Measurements from ENCODE around the gene MICAL3. TPM values are rescaled to one million over a fixed set of nuclear protein-coding genes. Genes with fewer than 3 reads are reported as not detected.
A peak's percentile ranks its signal among the peaks of the same experiment; 100 is the strongest.
"Not testable (repeated sequence)": the region's sequence is repeated elsewhere in the genome, so short reads cannot be mapped to it uniquely, and the experiment has no call there.

Gene MICAL3, protein sequence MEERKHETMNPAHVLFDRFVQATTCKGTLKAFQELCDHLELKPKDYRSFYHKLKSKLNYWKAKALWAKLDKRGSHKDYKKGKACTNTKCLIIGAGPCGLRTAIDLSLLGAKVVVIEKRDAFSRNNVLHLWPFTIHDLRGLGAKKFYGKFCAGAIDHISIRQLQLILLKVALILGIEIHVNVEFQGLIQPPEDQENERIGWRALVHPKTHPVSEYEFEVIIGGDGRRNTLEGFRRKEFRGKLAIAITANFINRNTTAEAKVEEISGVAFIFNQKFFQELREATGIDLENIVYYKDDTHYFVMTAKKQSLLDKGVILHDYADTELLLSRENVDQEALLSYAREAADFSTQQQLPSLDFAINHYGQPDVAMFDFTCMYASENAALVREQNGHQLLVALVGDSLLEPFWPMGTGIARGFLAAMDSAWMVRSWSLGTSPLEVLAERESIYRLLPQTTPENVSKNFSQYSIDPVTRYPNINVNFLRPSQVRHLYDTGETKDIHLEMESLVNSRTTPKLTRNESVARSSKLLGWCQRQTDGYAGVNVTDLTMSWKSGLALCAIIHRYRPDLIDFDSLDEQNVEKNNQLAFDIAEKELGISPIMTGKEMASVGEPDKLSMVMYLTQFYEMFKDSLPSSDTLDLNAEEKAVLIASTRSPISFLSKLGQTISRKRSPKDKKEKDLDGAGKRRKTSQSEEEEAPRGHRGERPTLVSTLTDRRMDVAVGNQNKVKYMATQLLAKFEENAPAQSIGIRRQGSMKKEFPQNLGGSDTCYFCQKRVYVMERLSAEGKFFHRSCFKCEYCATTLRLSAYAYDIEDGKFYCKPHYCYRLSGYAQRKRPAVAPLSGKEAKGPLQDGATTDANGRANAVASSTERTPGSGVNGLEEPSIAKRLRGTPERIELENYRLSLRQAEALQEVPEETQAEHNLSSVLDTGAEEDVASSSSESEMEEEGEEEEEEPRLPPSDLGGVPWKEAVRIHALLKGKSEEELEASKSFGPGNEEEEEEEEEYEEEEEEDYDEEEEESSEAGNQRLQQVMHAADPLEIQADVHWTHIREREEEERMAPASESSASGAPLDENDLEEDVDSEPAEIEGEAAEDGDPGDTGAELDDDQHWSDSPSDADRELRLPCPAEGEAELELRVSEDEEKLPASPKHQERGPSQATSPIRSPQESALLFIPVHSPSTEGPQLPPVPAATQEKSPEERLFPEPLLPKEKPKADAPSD (N-terminal part only)
- total RNA-seq: 10 to 100 TPM; 30.3 to 31.4 TPM

DNA sequence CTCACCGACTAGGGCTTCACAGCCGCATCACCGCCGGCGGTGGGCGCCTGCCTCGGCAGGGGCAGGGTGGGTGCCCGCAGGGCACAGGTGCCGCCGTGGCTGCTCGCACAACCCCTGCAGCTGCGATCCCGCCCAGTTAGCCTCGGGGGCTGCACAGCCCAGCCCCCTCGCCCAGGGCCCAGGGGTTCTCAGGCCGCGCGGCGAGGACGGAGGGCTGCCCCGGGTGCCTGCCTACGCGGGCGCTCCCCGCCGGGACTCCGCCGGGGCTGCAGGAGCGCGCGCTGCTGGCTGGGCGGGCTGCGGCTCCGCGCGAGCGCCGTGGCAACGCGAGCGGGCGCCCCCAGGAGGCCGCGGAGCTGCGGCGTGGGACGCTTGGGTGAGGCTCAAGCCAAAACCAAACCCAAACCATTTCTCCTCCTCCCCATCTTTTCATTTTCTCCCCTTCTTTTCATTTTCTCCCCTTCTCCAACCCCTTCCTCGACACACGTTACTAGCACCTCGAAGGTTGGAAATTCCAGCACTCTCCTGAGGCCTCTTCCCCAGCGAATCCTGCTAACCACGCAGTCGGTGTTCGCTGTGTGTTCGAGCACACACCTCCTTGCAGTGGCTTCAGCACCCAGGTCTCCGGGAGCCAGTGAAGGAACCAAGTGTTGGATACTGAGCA lies at the start of gene MICAL3:
TSS of gene MICAL3 (minus strand) at position 286 of the 664 bp plus-strand sequence. CDS start 117,749 bp downstream, outside the sequence.
- Mint-ChIP-seq H3K27me3 (peaks cover 64% of the 10 kb centered on the region), H3K36me3 (ENCODE audit: low read depth) (no peaks in the 10 kb centered on the region), H3K9me3 (no peaks in the 10 kb centered on the region), H3K27ac (no peak within 1 kb of the TSS), H3K4me3 (peak within 1 kb of the TSS; percentile 80), H3K4me1 (peaks cover 15% of the 10 kb centered on the region)
- POLR2A ChIA-PET: no interaction called here
- CTCF ChIA-PET: interaction anchor here (0.7 to 4.7 kb wide), 5 partner anchors 53 to 281 kb away, joined by 3 to 29 read pairs (median 3); partner anchors contain the start of gene PEX26
- DNase-seq: peak; percentile 71

DNA sequence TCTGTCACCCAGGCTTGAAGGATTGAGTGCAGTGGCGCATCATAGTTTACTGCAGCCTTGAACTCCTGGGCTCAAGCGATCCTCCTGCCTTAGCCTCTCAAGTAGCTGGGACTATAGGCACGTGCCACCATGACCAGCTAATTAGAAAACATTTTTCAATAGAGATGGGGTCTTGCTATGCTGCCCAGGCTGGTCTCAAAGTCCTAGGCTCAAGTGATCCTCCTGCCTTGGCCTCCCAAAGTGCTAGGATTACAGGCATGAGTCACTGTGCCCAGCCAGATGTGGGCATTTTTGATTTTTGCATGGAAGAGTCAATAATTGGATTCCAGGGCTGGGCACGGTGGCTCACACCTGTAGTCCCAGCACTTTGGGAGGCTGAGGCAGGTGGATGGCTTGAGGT lies 49.6 kb upstream of the MICAL3 start:
- H3K27ac Mint-ChIP-seq; DNase-seq; H3K36me3 Mint-ChIP-seq (ENCODE audit: low read depth); H3K4me3 Mint-ChIP-seq; POLR2A ChIA-PET; H3K9me3 Mint-ChIP-seq; H3K27me3 Mint-ChIP-seq: not testable (repeated sequence)
- peaks cover 20% of the 10 kb centered on the region for H3K4me1 Mint-ChIP-seq
- CTCF ChIA-PET: interaction anchor here (6.1 kb wide), 1 partner anchor 244 kb away, joined by 89 read pairs; no protein-coding TSS in a partner anchor

DNA sequence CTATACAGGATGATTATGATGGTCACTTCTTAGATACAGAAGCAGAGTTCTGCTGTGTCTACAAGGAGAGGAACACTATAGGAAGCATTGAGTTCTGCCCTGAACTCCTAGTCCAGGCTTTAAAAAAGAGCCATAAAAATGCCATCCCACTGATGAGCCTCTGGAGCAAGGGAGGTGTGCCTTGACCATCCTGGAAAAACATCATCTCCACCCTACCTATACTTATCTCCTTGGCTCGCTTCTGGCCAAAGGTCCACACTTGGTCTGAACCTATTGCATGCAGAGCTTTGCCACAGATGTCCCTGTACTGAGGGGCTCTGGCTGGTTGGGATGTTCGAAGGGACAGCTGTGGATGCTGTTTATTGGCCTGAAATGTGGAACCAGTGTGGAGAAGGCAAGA lies 49.1 kb upstream of the MICAL3 start:
- Mint-ChIP-seq H3K36me3 (ENCODE audit: low read depth) (peaks cover under 1% of the 10 kb centered on the region), H3K9me3 (no peaks in the 10 kb centered on the region), H3K27ac (no peak overlapping the region), H3K4me1 (peaks cover 15% of the 10 kb centered on the region), H3K27me3 (peaks cover 12% of the 10 kb centered on the region), H3K4me3 (no peak overlapping the region)
- POLR2A ChIA-PET: interaction anchor here (1.3 kb wide), 1 partner anchor 16 kb away, joined by 3 read pairs; no protein-coding TSS in a partner anchor
- CTCF ChIA-PET: interaction anchor here (2.2 kb wide), 1 partner anchor 288 kb away, joined by 7 read pairs; no protein-coding TSS in a partner anchor
- no peak for DNase-seq

DNA sequence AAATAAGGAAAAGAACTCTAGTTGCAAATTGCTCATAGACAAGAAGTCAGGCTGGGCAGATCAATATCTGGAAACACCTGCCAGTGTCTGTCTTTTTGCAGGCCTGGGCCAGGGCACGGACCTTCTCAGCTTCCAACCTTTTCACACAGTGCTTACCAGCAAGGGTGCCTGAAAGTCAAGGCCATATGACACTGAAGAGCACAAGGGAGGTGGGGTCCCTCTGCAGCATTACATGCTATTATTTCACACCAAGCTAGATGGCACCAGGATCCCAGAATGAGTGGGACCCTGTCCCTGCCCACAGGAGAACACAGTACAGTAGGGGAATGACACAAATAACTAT lies 47.6 kb upstream of the MICAL3 start:
- ChIA-PET CTCF (interaction anchor here (0.7 to 2.2 kb wide), 3 partner anchors 9 to 286 kb away, joined by 3 to 7 read pairs (median 3); no protein-coding TSS in a partner anchor), POLR2A (interaction anchor here (1.1 to 1.3 kb wide), 2 partner anchors 9 to 17 kb away, joined by 3 read pairs; no protein-coding TSS in a partner anchor)
- Mint-ChIP-seq H3K27ac (no peak overlapping the region), H3K36me3 (ENCODE audit: low read depth) (no peaks in the 10 kb centered on the region), H3K27me3 (peaks cover 25% of the 10 kb centered on the region), H3K9me3 (no peaks in the 10 kb centered on the region), H3K4me3 (no peak overlapping the region), H3K4me1 (peaks cover 10% of the 10 kb centered on the region)
- DNase-seq: no peak

DNA sequence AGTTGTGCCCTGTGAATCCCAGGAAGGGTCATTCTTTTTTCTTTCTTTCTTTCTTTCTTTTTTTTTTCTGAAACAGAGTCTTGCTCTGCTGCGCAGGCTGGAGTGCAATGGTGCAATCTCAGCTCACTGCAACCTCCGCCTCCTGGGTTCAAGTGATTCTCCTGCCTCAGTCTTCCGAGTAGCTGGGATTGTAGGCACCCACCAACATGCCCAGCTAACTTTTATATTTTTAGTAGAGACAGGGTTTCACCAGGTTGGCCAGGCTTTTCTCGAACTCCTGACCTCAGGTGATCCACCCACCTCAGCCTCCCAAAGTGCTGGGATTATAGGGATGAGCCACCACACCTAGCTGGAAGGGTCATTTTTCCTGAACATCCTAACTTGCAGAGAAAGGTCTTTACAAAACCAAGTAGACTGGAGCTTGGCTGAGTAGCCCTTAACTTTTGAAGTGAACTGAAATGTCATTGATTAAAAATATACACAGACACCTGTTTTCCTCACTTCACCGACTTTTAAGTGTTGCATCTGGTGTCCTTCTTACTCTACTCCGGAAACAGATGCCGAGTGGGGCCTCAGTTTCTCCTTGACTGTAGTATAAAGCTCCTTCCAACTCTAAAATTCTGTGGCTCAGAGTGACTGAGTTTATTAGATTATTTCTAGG lies 47.1 kb upstream of the MICAL3 start:
- not testable (repeated sequence) for H3K36me3 Mint-ChIP-seq (ENCODE audit: low read depth); H3K27ac Mint-ChIP-seq; H3K9me3 Mint-ChIP-seq; H3K4me3 Mint-ChIP-seq; H3K4me1 Mint-ChIP-seq; DNase-seq
- ChIA-PET CTCF (interaction anchor here (0.7 to 2.2 kb wide), 3 partner anchors 9 to 286 kb away, joined by 3 to 7 read pairs (median 3); no protein-coding TSS in a partner anchor), POLR2A (interaction anchor here (1.1 kb wide), 1 partner anchor 8 kb away, joined by 3 read pairs; no protein-coding TSS in a partner anchor)
- H3K27me3 Mint-ChIP-seq: peaks cover 29% of the 10 kb centered on the region

DNA sequence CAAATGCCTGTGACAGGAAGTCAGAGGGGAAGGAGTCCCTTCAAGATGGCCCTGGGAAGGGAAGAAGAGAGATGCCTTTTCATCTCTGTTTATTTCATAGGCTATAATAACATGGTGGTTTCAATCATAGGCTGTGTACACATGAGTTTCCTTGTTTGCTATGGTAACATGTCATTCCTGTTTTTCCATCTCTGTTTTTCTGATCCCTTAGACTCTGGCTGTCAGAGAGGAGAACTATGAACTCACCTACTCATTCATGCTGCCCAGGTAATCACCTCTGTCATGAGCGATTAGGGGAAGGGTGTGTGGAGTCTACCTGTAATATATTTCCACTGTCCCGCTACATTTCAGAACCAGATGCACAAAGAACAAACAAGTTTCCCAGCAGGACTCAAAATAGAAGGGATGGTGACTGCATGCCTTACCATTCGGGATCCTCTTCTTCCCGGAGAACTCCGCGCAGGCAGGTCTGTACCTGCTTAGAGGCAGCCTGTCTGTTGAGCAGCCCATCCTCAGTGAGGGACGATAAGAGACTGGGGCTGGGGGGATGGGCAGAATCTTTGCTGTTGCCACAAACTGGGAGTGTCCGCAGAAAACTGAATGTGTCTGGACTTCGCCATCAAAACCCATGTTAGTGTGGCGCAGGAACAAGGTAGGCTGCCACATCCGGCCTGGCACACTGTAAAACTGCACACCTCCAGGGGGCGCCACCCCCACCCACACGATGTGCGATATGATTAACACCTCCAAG lies 46.4 kb upstream of the MICAL3 start:
- H3K27ac Mint-ChIP-seq: no peak overlapping the region
- H3K36me3 Mint-ChIP-seq (ENCODE audit: low read depth): no peaks in the 10 kb centered on the region
- H3K4me3 Mint-ChIP-seq: no peak overlapping the region
- POLR2A ChIA-PET: no interaction called here
- peaks cover under 1% of the 10 kb centered on the region for H3K4me1 Mint-ChIP-seq
- no peak for DNase-seq
- peaks cover 36% of the 10 kb centered on the region for H3K27me3 Mint-ChIP-seq
- H3K9me3 Mint-ChIP-seq: no peaks in the 10 kb centered on the region
- CTCF ChIA-PET: no interaction called here

DNA sequence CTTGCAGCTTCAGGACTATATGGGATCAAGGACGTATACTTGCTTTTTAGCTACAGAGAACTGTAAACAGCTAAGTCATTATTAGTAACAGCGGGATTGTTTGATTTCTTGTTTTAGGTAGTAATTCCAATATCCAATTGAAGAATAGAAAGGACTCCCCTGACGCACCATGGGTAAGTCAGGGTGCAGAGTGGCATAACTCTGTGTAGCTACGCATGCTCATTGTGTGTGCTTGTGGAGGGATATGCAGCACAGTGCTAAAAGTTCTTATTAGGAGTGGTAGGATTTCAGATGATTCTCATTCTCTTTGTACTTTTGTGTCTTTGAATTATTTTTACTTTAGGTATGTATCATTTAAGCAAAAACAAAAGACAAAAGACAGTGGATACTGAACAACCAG lies 45.7 kb upstream of the MICAL3 start:
- no peaks in the 10 kb centered on the region for H3K9me3 Mint-ChIP-seq
- ChIA-PET CTCF (no interaction called here), POLR2A (no interaction called here)
- H3K4me3 Mint-ChIP-seq: no peak overlapping the region
- H3K36me3 Mint-ChIP-seq (ENCODE audit: low read depth): no peaks in the 10 kb centered on the region
- H3K27me3 Mint-ChIP-seq: peaks cover 43% of the 10 kb centered on the region
- H3K4me1 Mint-ChIP-seq: no peaks in the 10 kb centered on the region
- DNase-seq: no peak
- H3K27ac Mint-ChIP-seq: no peak overlapping the region

DNA sequence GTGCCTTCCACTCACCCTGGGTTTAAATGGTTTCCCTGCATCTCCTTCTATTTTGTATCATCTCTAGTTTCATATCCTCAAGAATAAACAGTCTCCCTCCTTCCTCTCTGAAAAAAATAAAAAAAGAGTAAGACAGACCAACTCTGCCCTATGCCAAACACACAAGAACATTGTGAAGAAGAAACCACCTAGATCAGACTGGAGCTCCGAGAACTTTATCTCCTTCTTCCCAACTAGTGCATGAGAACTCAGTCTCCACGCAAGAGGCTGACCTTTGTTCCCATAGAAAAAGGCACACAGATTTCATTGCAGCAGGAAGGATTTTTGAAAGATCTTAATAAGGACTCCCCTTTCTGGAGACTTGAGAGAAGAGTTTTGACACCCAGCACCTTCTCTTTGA lies 44.7 kb upstream of the MICAL3 start:
- ChIA-PET CTCF (interaction anchor here (1.3 kb wide), 1 partner anchor 9 kb away, joined by 5 read pairs; the partner anchor contains the start of gene PEX26), POLR2A (no interaction called here)
- Mint-ChIP-seq H3K36me3 (ENCODE audit: low read depth) (no peaks in the 10 kb centered on the region), H3K4me3 (no peak overlapping the region), H3K27me3 (peaks cover 50% of the 10 kb centered on the region), H3K4me1 (no peaks in the 10 kb centered on the region), H3K9me3 (no peaks in the 10 kb centered on the region), H3K27ac (no peak overlapping the region)
- no peak for DNase-seq

DNA sequence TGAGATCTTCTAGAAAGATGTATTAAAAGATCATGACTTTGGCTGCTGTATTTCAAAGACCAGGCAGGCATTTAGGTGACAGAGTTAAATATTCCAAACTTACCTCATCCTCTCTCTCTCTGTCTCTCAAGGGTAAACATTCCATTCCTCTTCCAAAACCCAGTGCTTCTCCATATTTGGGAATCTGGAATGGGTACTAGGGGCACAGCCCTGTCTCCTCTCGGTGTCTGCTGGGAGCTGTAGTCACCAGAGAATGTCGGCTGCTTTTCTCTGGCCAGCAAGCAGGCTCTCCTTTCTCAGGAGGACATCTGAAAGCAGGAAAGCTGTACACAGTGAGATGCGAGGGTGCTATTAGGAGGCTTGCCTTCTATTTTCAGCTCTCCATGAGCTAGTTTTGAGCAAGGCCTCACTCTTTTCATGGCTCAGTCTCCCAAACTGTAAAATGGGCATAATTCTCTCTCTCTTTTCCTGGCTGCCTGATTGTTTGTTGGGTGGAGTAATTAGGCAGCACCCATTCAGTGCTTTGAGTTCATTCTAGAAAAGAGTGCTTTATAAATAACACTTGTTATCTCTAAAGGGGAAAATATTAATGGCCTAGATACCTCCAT lies 44.1 kb upstream of the MICAL3 start:
- POLR2A ChIA-PET: no interaction called here
- no peak for DNase-seq
- Mint-ChIP-seq H3K4me1 (no peaks in the 10 kb centered on the region), H3K27ac (no peak overlapping the region), H3K4me3 (no peak overlapping the region), H3K36me3 (ENCODE audit: low read depth) (no peaks in the 10 kb centered on the region), H3K27me3 (peaks cover 50% of the 10 kb centered on the region), H3K9me3 (no peaks in the 10 kb centered on the region)
- CTCF ChIA-PET: interaction anchor here (1.3 kb wide), 1 partner anchor 9 kb away, joined by 5 read pairs; the partner anchor contains the start of gene PEX26

DNA sequence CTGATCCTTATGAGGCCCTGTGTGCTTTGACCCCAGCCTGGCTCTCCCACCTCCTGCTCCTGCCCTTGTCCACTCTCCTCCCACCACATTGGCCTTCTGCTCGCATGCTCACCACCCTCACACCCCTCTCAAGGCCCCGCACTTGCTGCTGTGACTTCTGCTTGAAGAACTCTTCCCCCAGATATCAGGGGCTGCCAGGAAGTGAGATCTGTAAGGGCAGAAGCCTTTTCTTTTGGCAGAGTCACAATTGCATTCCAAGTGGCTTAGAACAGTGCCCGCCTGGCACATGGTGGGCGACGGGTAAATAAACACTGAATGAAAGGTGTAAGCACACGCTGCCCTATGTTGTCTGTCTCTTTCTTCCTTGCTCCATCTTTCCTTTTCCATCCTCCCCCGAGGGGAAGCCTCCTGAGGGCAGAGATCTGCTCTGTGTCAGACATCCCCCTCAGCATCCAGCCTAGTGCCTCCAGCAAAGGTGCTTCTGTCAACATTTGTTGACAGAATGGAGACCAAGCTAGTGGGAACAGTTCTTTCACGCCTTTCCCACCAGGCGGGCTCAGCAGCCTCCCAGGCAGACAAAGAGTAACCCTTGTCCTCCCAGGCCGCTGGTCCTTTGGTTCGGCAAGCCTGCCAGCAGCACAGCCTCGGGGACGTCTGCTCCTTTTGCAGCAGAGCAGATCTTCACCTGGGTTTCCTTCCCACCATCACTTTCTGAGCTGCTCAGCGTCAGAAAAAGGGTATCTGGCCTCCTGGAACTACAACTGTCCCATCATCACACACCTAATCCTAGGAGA lies 43.4 kb upstream of the MICAL3 start:
- Mint-ChIP-seq H3K4me1 (no peaks in the 10 kb centered on the region), H3K4me3 (no peak overlapping the region), H3K9me3 (no peaks in the 10 kb centered on the region), H3K36me3 (ENCODE audit: low read depth) (no peaks in the 10 kb centered on the region), H3K27me3 (peaks cover 50% of the 10 kb centered on the region), H3K27ac (no peak overlapping the region)
- ChIA-PET POLR2A (no interaction called here), CTCF (interaction anchor here (1.3 kb wide), 1 partner anchor 10 kb away, joined by 5 read pairs; the partner anchor contains the start of gene PEX26)
- no peak for DNase-seq
